A549 (cell line): ENCODE data around the gene KIR2DL4. TPM values are rescaled to one million over a fixed set of nuclear protein-coding genes. Genes with fewer than 3 reads are reported as not detected.
"Not testable (repeated sequence)": the region's sequence is repeated elsewhere in the genome, so short reads cannot be mapped to it uniquely, and the experiment has no call there.

ENCODE experiments used
- ATAC-seq, 2 experiments: fragments of 200-7000 bp in 1 of 2; fragments of >200 bp in 1 of 2; cut with Nextera tagmentation in 1 of 2; cut with Tn5 transposase in 1 of 2; 3 replicates each; pipeline versions ENCODE4 v1.8.0 to v1.9.1; 2018 to 2020; ENCODE audit warnings: mild to moderate bottlenecking in 1 of 2, moderate library complexity in 1 of 2
- CTCF ChIA-PET: fragments of 300-600 bp; sonication (Branson Sonifier 250); formaldehyde crosslinking; extraction: SDS; loops from one replicate; lab custom pipeline; 2021; ENCODE audit warnings: antibody characterized with exemption, inconsistent platforms; lab: Yijun Ruan, JAX
- POLR2A ChIA-PET: fragments of 350-600 bp; formaldehyde crosslinking; extraction: SDS; loops from one replicate; lab custom pipeline; 2021; ENCODE audit warnings: antibody characterized with exemption, inconsistent platforms; lab: Yijun Ruan, JAX
- DNase-seq, 2 experiments: peaks; one replicate each; pipeline versions ENCODE4 v3.0.0 to v3.0.0-alpha.2; 2011 to 2016; ENCODE audit warnings: low read depth in 1 of 2, low spot score in 1 of 2
- FAIRE-seq: peaks from 2 replicates; lab custom pipeline; 2011; peaks lifted over from hg19 to GRCh38; lab: Jason Lieb, UNC
- H3K27ac ChIP-seq, 2 experiments: fragments of >200 bp; sonication (Bioruptor Twin); formaldehyde crosslinking; 3 replicates each; pipeline ENCODE4 v1.5.1; 2016 to 2017
- H3K4me1 ChIP-seq: fragments of >200 bp; sonication (Bioruptor Twin); formaldehyde crosslinking; 3 replicates; pipeline ENCODE4 v1.6.1; 2016
- H3K4me2 ChIP-seq: fragments of >200 bp; sonication (Bioruptor Twin); formaldehyde crosslinking; 3 replicates; pipeline ENCODE4 v1.6.1; 2016
- H3K4me3 ChIP-seq: fragments of >200 bp; sonication (Bioruptor Twin); formaldehyde crosslinking; 3 replicates; pipeline ENCODE4 v1.5.1; 2016
- H3K9me3 ChIP-seq: fragments of >200 bp; sonication (Bioruptor Twin); formaldehyde crosslinking; 3 replicates; pipeline ENCODE4 v1.6.1; 2016
- CBX2 ChIP-seq: fragments of 200-600 bp; sonication (generic); IDR thresholded peaks from 2 replicates; pipeline ENCODE4 v1.6.1; 2016; ENCODE audit warnings: low read depth, mild to moderate bottlenecking, borderline replicate concordance
- FOSB ChIP-seq: fragments of 250-450 bp; sonication (Bioruptor Pico); IDR thresholded peaks from 2 replicates; pipeline ENCODE4 v1.5.0; 2020; ENCODE audit warnings: mild to moderate bottlenecking, moderate library complexity
- FOSL2 ChIP-seq, 2 experiments: fragments of 450-650 bp in 1 of 2; fragments of >200 bp in 1 of 2; sonication (Bioruptor Twin) in 1 of 2; formaldehyde crosslinking; IDR thresholded peaks; 2 replicates each; pipeline versions ENCODE4 v1.5.0 to v1.6.1; 2016 to 2020; ENCODE audit warnings: mild to moderate bottlenecking in 1 of 2, moderate library complexity in 1 of 2
- FOXS1 ChIP-seq: fragments of 250-450 bp; sonication (Bioruptor Pico); IDR thresholded peaks from 2 replicates; pipeline ENCODE4 v1.5.0; 2020; ENCODE audit warnings: mild to moderate bottlenecking, moderate library complexity
- GATA3 ChIP-seq: IDR thresholded peaks from 2 replicates; pipeline ENCODE4 v1.6.1; 2012; ENCODE audit warnings: borderline replicate concordance
- HDAC2 ChIP-seq: fragments of 200-600 bp; sonication (generic); IDR thresholded peaks from 2 replicates; pipeline ENCODE4 v1.6.1; 2016
- HOXB5 ChIP-seq: fragments of 250-450 bp; sonication (Bioruptor Pico); IDR thresholded peaks from 2 replicates; pipeline ENCODE4 v1.5.0; 2020; ENCODE audit warnings: mild to moderate bottlenecking, moderate library complexity
- KDM1A ChIP-seq: fragments of 200-600 bp; sonication (generic); IDR thresholded peaks from 2 replicates; pipeline ENCODE4 v1.6.1; 2016; ENCODE audit warnings: low read depth, mild to moderate bottlenecking
- MAFK ChIP-seq: fragments of 450-650 bp; IDR thresholded peaks from 2 replicates; pipeline ENCODE4 v1.6.1; 2014; ENCODE audit not compliant: partially characterized antibody
- PHF8 ChIP-seq: fragments of 200-600 bp; sonication (generic); IDR thresholded peaks from 2 replicates; pipeline ENCODE4 v1.6.1; 2016; ENCODE audit warnings: low read depth, mild to moderate bottlenecking, antibody characterized with exemption, moderate library complexity, borderline replicate concordance
- POLR2AphosphoS2 ChIP-seq: conservative IDR thresholded peaks from 2 replicates; pipeline ENCODE4 v1.6.1; 2012; ENCODE audit warnings: low read length, improper control_type of control experiment, inconsistent platforms
- RNF2 ChIP-seq: fragments of 200-600 bp; sonication (generic); IDR thresholded peaks from 2 replicates; pipeline ENCODE4 v1.6.1; 2016; ENCODE audit warnings: low read depth, mild to moderate bottlenecking, antibody characterized with exemption, moderate library complexity, borderline replicate concordance
- ZC3H11A ChIP-seq: fragments of 450-650 bp; IDR thresholded peaks from 2 replicates; pipeline ENCODE4 v1.6.1; 2014; ENCODE audit warnings: antibody characterized with exemption, mild to moderate bottlenecking
- WGBS: methylation state at CpG from one replicate; pipeline ENCODE4 v1.1.6; 2017; ENCODE audit errors: missing lambda C conversion rate; 5-methylcytosine and 5-hydroxymethylcytosine counted together
- polyA minus RNA-seq: library from RNA; depleted of rRNA, polyadenylated mRNA; stranded (reverse); fragments of >200 nt; gene quantifications from 2 replicates; pipeline ENCODE4 v1.2.3, GENCODE V29; 2011; rRNA and poly(A)+ RNA removed
- polyA plus RNA-seq, 4 experiments: library from polyadenylated mRNA; depleted of rRNA in 3 of 4; stranded (reverse); fragments of >200 nt; fragmentation: RNase III in 1 of 4; extraction: RNeasy Plus Mini Kit Qiagen cat#74134 plus additional on column Dnase treatment in 1 of 4; gene quantifications; 2 replicates in 3 of 4; 3 replicates in 1 of 4; pipeline ENCODE4 v1.2.3, GENCODE V29; 2011 to 2017
- TF ChIP-seq, protein P1 (sequence below): fragments of >200 bp; sonication (Bioruptor Twin); formaldehyde crosslinking; IDR thresholded peaks from 2 replicates; pipeline ENCODE4 v1.6.1; 2016
- TF ChIP-seq, protein P2 (sequence below): fragments of 150-350 bp; IDR thresholded peaks from 2 replicates; pipeline ENCODE4 v1.6.1; 2014; ENCODE audit warnings: low read depth, mild to moderate bottlenecking, low read length

The KIR2DL4 gene
- polyA plus RNA-seq (2011; rRNA removed) (not detected in 2 replicates), polyA plus RNA-seq (2017; fragmentation: RNase III; extraction: RNeasy Plus Mini Kit Qiagen cat#74134 plus additional on column Dnase treatment) (not detected in 3 replicates), polyA minus RNA-seq (not detected in 2 replicates)
- not detected in 2 replicates for polyA plus RNA-seq (2012; cell fraction: cytosol; rRNA removed)
- not detected in 2 replicates for polyA plus RNA-seq (2012; cell fraction: nucleus; rRNA removed)

DNA sequence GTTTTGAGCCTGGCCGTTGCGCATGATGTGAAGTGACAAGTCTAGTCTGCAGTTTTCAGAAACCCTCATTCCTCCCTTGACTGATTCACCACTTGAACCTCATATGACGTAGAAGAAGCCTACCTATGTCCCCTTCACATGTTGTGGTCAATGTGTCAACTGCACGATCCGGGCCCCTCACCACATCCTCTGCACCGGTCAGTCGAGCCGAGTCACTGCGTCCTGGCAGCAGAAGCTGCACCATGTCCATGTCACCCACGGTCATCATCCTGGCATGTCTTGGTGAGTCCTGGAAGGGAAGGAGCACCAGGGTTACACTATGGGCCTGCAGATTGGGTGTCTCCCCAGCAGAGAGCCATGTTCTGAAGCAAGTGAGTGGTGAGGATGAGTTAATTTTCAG lies at the start of gene KIR2DL4:
Gene KIR2DL4, plus strand, starts transcription at position 201 of the 400 bp plus-strand sequence. Its CDS starts 42 bp downstream, at position 243.
- WGBS = 25% methylated on average over 9 of the region's 10 CpGs
- no peak within 1 kb of the TSS for H3K27ac ChIP-seq
- CTCF ChIA-PET = no interaction called here
- no peak for TF ChIP-seq POLR2AphosphoS2
- no peak for TF ChIP-seq HOXB5
- TF ChIP-seq MAFK = no peak
- TF ChIP-seq, protein P1, sequence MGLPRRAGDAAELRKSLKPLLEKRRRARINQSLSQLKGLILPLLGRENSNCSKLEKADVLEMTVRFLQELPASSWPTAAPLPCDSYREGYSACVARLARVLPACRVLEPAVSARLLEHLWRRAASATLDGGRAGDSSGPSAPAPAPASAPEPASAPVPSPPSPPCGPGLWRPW = no peak
- no peak for TF ChIP-seq GATA3
- no peak for TF ChIP-seq FOSL2 (IDR thresholded peaks at IDR 0.05)
- no peak for TF ChIP-seq FOSL2 (CRISPR knock-in tag; IDR thresholded peaks at IDR 0.05)
- no peak for TF ChIP-seq RNF2
- TF ChIP-seq PHF8 = no peak
- TF ChIP-seq FOSB = no peak
- no peak for TF ChIP-seq FOXS1 (CRISPR knock-in tag)
- TF ChIP-seq, protein P2, sequence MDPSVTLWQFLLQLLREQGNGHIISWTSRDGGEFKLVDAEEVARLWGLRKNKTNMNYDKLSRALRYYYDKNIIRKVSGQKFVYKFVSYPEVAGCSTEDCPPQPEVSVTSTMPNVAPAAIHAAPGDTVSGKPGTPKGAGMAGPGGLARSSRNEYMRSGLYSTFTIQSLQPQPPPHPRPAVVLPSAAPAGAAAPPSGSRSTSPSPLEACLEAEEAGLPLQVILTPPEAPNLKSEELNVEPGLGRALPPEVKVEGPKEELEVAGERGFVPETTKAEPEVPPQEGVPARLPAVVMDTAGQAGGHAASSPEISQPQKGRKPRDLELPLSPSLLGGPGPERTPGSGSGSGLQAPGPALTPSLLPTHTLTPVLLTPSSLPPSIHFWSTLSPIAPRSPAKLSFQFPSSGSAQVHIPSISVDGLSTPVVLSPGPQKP = no peak
- no peak for TF ChIP-seq HDAC2
- no peak for TF ChIP-seq ZC3H11A
- no peak for TF ChIP-seq KDM1A
- no peak for TF ChIP-seq CBX2
- TF ChIP-seq, all 56 proteins: peak for 0
- Histone ChIP-seq H3K4me1 (no peaks in the 10 kb centered on the region), H3K4me2 (no peak within 1 kb of the TSS), H3K4me3 (no peak within 1 kb of the TSS), H3K9me3 (no peaks in the 10 kb centered on the region; the same call in 2 of the 3 replicates)
- ATAC-seq (no peak), FAIRE-seq (no peak), DNase-seq (no peak)
- POLR2A ChIA-PET = no interaction called here

DNA sequence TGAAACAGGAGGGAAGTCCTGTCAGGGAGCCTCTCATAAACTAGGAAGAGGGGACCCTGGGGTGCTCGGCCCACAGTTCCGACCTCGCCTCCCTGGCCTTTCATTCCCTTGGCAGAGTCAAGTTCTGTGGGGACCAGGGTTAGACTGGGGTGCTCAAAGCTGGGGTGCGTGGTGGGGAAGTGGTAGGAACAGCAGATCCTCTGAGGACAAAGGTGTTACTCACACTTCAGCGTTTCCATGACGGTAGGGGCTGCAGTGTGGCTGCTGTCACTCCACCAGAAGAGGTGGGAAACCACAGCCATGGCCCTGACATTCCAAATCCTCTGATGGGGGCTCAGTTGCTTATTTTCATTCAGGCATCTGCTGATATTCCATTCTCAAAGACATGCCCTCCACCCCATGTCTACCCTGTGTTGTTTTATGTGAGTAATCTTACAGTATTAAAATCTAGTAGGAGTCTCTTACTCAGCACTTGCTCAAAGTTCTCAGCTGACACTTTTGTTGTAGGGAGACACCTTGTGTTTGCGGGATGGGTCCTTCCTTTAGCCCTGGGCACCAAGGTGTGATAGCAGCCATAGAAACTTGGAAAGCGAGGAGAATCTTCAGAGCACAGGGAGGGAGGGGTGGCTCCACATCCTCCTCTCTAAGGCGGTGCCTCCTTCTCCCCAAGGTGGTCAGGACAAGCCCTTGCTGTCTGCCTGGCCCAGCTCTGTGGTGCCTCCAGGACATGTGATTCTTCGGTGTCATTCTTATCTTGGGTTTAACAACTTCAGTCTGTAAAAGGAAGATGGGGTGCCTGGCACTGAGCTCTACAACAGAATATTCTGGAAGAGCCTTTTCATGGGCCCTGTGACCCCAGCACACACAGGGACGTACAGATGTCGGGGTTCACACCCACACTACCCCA lies 47.0 kb upstream of the KIR2DL4 start:
- H3K4me3 ChIP-seq, DNase-seq, H3K4me2 ChIP-seq, H3K4me1 ChIP-seq, CTCF ChIA-PET, H3K27ac ChIP-seq, H3K9me3 ChIP-seq, FAIRE-seq, POLR2A ChIA-PET, ATAC-seq: not testable (repeated sequence)
- WGBS = 8% methylated on average over 11 of the region's 12 CpGs

DNA sequence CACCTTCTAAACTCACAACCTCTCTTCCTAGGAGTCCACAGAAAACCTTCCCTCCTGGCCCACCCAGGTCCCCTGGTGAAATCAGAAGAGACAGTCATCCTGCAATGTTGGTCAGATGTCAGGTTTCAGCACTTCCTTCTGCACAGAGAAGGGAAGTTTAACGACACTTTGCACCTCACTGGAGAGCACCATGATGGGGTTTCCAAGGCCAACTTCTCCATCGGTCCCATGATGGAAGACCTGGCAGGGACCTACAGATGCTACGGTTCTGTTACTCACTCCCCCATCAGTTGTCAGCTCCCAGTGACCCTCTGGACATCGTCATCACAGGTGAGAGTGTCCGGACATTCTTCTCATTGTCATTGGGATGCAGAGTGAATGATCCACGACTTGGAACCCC lies 44.8 kb upstream of the KIR2DL4 start:
- FAIRE-seq, DNase-seq, H3K4me2 ChIP-seq, ATAC-seq, H3K4me3 ChIP-seq, POLR2A ChIA-PET, H3K4me1 ChIP-seq, CTCF ChIA-PET, H3K27ac ChIP-seq, H3K9me3 ChIP-seq: not testable (repeated sequence)
- 1% methylated on average over 6 of the region's 6 CpGs for WGBS

DNA sequence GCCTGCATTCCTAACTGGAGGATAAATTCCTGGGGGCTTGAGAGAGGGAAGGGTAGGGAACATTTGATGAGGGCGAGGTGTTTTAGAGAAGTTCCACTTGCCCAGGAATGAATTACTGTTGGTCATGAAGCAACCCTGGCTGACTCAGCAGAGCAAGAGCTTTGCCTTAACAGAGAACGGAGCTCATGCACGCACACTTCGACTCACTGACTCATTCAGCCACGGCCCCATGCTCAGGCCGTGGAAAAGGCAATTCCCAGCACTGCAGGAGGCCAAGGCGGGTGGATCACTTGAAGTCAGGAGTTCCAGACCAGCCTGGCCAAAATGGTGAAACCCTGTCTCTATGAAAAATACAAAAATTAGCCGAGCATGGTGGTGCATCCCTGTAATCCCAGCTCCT lies 39.2 kb upstream of the KIR2DL4 start:
- H3K4me2 ChIP-seq, H3K27ac ChIP-seq, ATAC-seq, H3K9me3 ChIP-seq, H3K4me1 ChIP-seq, FAIRE-seq, CTCF ChIA-PET, H3K4me3 ChIP-seq, POLR2A ChIA-PET: not testable (repeated sequence)
- peak in 1 of 2 experiments; percentile 19 for DNase-seq
- 3% methylated on average over 8 of the region's 8 CpGs for WGBS

DNA sequence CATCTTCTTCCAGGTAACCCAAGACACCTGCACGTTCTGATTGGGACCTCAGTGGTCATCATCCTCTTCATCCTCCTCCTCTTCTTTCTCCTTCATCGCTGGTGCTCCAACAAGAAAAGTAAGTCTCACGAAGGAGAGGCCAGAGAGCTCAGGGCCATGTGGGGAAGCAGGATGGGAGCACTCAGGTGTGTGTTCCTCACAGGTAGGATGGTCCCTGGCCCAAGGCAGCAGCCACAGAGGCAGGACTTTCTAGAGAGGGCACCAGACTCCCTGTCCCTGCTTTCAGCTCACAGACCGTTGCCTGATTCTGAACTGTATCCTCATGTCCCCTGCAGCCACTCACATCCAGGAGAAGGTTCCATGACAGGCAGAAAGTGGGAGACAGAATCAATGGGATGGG lies 36.9 kb upstream of the KIR2DL4 start:
- CTCF ChIA-PET = interaction anchor here (0.5 kb wide), 1 partner anchor 122 kb away, joined by 3 read pairs; no protein-coding TSS in a partner anchor
- FAIRE-seq, H3K27ac ChIP-seq, H3K4me3 ChIP-seq, POLR2A ChIA-PET, H3K4me2 ChIP-seq, H3K4me1 ChIP-seq, DNase-seq, ATAC-seq, H3K9me3 ChIP-seq: not testable (repeated sequence)
- WGBS = 5% methylated on average over 4 of the region's 4 CpGs

DNA sequence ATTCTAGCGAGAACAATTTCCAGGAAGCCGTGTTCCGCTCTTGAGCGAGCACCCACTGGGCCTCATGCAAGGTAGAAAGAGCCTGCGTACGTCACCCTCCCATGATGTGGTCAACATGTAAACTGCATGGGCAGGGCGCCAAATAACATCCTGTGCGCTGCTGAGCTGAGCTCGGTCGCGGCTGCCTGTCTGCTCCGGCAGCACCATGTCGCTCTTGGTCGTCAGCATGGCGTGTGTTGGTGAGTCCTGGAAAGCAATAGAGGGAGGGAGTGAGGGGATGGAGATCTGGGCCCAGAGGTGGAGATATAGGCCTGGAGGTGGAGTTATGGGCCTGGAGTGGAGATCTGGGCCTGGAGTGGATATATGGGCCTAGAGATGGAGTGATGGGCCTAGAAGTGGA lies 33.8 kb upstream of the KIR2DL4 start, which contains the start of gene KIR2DL1:
Gene KIR2DL1, plus strand, starts transcription at position 148 of the 400 bp plus-strand sequence. Its CDS starts 58 bp downstream, at position 206.
- ATAC-seq, DNase-seq, H3K4me1 ChIP-seq, H3K4me3 ChIP-seq, H3K4me2 ChIP-seq, H3K9me3 ChIP-seq, CTCF ChIA-PET, H3K27ac ChIP-seq, POLR2A ChIA-PET, FAIRE-seq: not testable (repeated sequence)
- 84% methylated on average over 15 of the region's 15 CpGs for WGBS

DNA sequence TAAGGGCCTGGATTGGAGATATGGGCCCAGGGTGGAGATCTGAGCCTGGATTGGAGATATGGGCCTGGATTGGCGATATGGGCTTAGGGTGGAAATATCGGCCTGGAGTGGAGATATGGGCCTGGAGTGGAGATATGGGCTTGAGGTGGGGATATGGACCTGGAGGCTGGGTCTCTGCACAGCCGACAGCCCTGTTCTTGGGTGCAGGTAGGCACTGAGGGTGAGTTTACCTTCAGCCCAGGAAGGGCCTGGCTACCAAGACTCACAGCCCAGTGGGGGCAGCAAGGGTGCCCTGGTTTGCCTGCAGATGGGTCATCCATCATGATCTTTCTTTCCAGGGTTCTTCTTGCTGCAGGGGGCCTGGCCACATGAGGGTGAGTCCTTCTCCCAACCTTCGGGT lies 32.9 kb upstream of the KIR2DL4 start:
- H3K9me3 ChIP-seq, FAIRE-seq, POLR2A ChIA-PET, CTCF ChIA-PET, H3K4me2 ChIP-seq, DNase-seq, H3K4me1 ChIP-seq, H3K27ac ChIP-seq, ATAC-seq, H3K4me3 ChIP-seq: not testable (repeated sequence)
- 26% methylated on average over 4 of the region's 4 CpGs for WGBS
